GM23338 (cell line): Measurements from ENCODE around the gene MARCHF10. TPM values are rescaled to one million over a fixed set of nuclear protein-coding genes. Genes with fewer than 3 reads are reported as not detected.

Experiments used
- ATAC-seq: fragments of 200-7000 bp; cut with Tn5 transposase; 3 replicates; pipeline ENCODE4 v1.9.1; 2020
- DNase-seq: peaks from one replicate; pipeline ENCODE4 v3.0.0-alpha.2; 2015; ENCODE audit warnings: low spot score
- H2AFZ ChIP-seq: fragments of 200-600 bp; sonication (generic); 2 replicates; pipeline ENCODE4 v1.8.0; 2016; ENCODE audit warnings: antibody characterized with exemption, mild to moderate bottlenecking, moderate library complexity
- H3F3A ChIP-seq: fragments of 200-600 bp; sonication (generic); replicated peaks from 2 replicates; pipeline ENCODE4 v1.8.0; 2017; ENCODE audit warnings: antibody characterized with exemption, mixed run types, low read depth
- H3K27ac ChIP-seq: fragments of 200-600 bp; sonication (generic); 2 replicates; pipeline ENCODE4 v1.6.1; 2016; ENCODE audit warnings: low read depth
- H3K27me3 ChIP-seq: fragments of 200-600 bp; sonication (generic); 2 replicates; pipeline ENCODE4 v1.8.0; 2016; ENCODE audit warnings: mild to moderate bottlenecking, mixed run types, moderate library complexity; ENCODE audit not compliant: insufficient read depth
- H3K36me3 ChIP-seq: fragments of 200-600 bp; sonication (generic); 2 replicates; pipeline ENCODE4 v1.8.0; 2016; ENCODE audit warnings: mild to moderate bottlenecking; ENCODE audit not compliant: insufficient read depth
- H3K4me1 ChIP-seq: fragments of 200-600 bp; sonication (generic); 2 replicates; pipeline ENCODE4 v1.8.0; 2016; ENCODE audit warnings: mild to moderate bottlenecking, moderate library complexity; ENCODE audit not compliant: insufficient read depth
- H3K4me2 ChIP-seq: fragments of 200-600 bp; sonication (generic); 2 replicates; pipeline ENCODE4 v1.7.1; 2017; ENCODE audit warnings: mixed run types
- H3K4me3 ChIP-seq: fragments of 200-600 bp; sonication (generic); 2 replicates; pipeline ENCODE4 v1.6.1; 2016; ENCODE audit warnings: mixed run types
- H3K79me2 ChIP-seq: fragments of 200-600 bp; sonication (generic); replicated peaks from 2 replicates; pipeline ENCODE4 v1.8.0; 2017; ENCODE audit warnings: mild to moderate bottlenecking; ENCODE audit not compliant: insufficient read depth
- H3K9me2 ChIP-seq: fragments of 200-600 bp; sonication (generic); 2 replicates; pipeline ENCODE4 v1.8.0; 2017; ENCODE audit not compliant: insufficient read depth
- H4K20me1 ChIP-seq: fragments of 200-600 bp; sonication (generic); replicated peaks from 2 replicates; pipeline ENCODE4 v1.8.0; 2017; ENCODE audit warnings: mild to moderate bottlenecking; ENCODE audit not compliant: insufficient read depth
- H3K27ac Mint-ChIP-seq: 2 replicates; pipeline ENCODE4 v1.8.0; 2020; ENCODE audit warnings: inconsistent platforms, mild to moderate bottlenecking, moderate library complexity, mixed read lengths
- H3K27me3 Mint-ChIP-seq: 3 replicates; pipeline ENCODE4 v1.8.0; 2022; ENCODE audit warnings: low read depth, mild to moderate bottlenecking, moderate library complexity, mixed read lengths, inconsistent platforms; ENCODE audit not compliant: insufficient read depth, poor library complexity
- H3K36me3 Mint-ChIP-seq: 3 replicates; pipeline ENCODE4 v1.8.0; 2021; ENCODE audit warnings: low read depth, mild to moderate bottlenecking, inconsistent platforms, moderate library complexity, mixed read lengths
- H3K4me1 Mint-ChIP-seq: 3 replicates; pipeline ENCODE4 v1.8.0; 2020; ENCODE audit warnings: mild to moderate bottlenecking, inconsistent platforms, mixed read lengths
- H3K4me3 Mint-ChIP-seq: 3 replicates; pipeline ENCODE4 v1.8.0; 2021; ENCODE audit warnings: moderate library complexity, mild to moderate bottlenecking, inconsistent platforms, mixed read lengths
- H3K9me3 Mint-ChIP-seq: 3 replicates; pipeline ENCODE4 v1.8.0; 2020; ENCODE audit warnings: moderate library complexity, mild to moderate bottlenecking, inconsistent platforms, mixed read lengths
- CREB1 ChIP-seq: fragments of 250-450 bp; sonication (Bioruptor Pico); IDR thresholded peaks from 2 replicates; pipeline ENCODE4 v1.5.0; 2020; ENCODE audit warnings: low read depth, mild to moderate bottlenecking, moderate library complexity
- CTCF ChIP-seq, 2 experiments: fragments of 200-600 bp in 1 of 2; sonication (generic) in 1 of 2; conservative IDR thresholded peaks; 2 replicates each; pipeline versions ENCODE4 v1.5.1 to v1.6.1; 2016 to 2017; ENCODE audit warnings: antibody characterized with exemption in 2 of 2, low read depth in 2 of 2, mild to moderate bottlenecking in 2 of 2, moderate library complexity in 1 of 2
- ETS1 ChIP-seq: IDR thresholded peaks from 2 replicates; pipeline ENCODE4 v1.6.1; 2016; ENCODE audit warnings: antibody characterized with exemption
- EZH2 ChIP-seq: fragments of 200-600 bp; sonication (generic); IDR thresholded peaks from one replicate; pipeline ENCODE4 v1.8.0; 2017; ENCODE audit warnings: antibody characterized with exemption, mild to moderate bottlenecking, low read depth; ENCODE audit not compliant: unreplicated experiment
- EZH2phosphoT487 ChIP-seq: fragments of 200-600 bp; sonication (generic); IDR thresholded peaks from one replicate; pipeline ENCODE4 v1.8.1; 2018; ENCODE audit warnings: antibody characterized with exemption; ENCODE audit not compliant: unreplicated experiment
- JUNB ChIP-seq: IDR thresholded peaks from one replicate; pipeline ENCODE4 v1.6.1; 2016; ENCODE audit warnings: antibody characterized with exemption; ENCODE audit not compliant: unreplicated experiment
- POLR2AphosphoS5 ChIP-seq: IDR thresholded peaks from 2 replicates; pipeline ENCODE4 v1.6.1; 2016; ENCODE audit warnings: antibody characterized with exemption, low read depth
- ZNF331 ChIP-seq: fragments of 250-450 bp; sonication (Bioruptor Pico); IDR thresholded peaks from 2 replicates; pipeline ENCODE4 v1.5.0; 2020; ENCODE audit warnings: low read depth, mild to moderate bottlenecking, moderate library complexity
- polyA plus RNA-seq: library from polyadenylated mRNA; unstranded; fragments of >200 nt; fragmentation: Nextera tagmentation; extraction: Ambion mirVana; gene quantifications from 2 replicates; pipeline ENCODE4 v1.2.1, GENCODE V29; 2016
- total RNA-seq: library from RNA; depleted of rRNA; stranded (reverse); fragments of >200 nt; shearing (Covaris generic); gene quantifications from 2 replicates; pipeline ENCODE4 v1.2.3, GENCODE V29; 2014

Gene MARCHF10
- total and polyA plus RNA-seq, 2 experiments from 2014 or later = 0.50 TPM; not detected in 1

GRCh38 chr17:62720126-62720850, 87.8 kb downstream of the MARCHF10 start:
- Histone ChIP-seq H3K27ac (no peak overlapping the region), H3K4me2 (peak overlapping the region; percentile 27; the same call in 1 of the 2 replicates), H3K9me2 (no peaks in the 10 kb centered on the region), H2AFZ (peak overlapping the region; percentile 96), H3K4me3 (no peak overlapping the region), H3K27me3 (no peaks in the 10 kb centered on the region), H4K20me1 (no peaks in the 10 kb centered on the region), H3K79me2 (no peaks in the 10 kb centered on the region), H3K36me3 (no peaks in the 10 kb centered on the region), H3F3A (no peaks in the 10 kb centered on the region), H3K4me1 (peaks cover 7% of the 10 kb centered on the region)
- Mint-ChIP-seq H3K9me3 (no peaks in the 10 kb centered on the region), H3K27me3 (peaks cover 3% of the 10 kb centered on the region), H3K4me1 (peaks cover 26% of the 10 kb centered on the region), H3K27ac (no peak overlapping the region), H3K4me3 (no peak overlapping the region), H3K36me3 (no peaks in the 10 kb centered on the region)
- DNase-seq (peak; percentile 66), ATAC-seq (peak; percentile 53)
- TF ChIP-seq ETS1 (no peak), CTCF (conservative IDR thresholded peaks at IDR 0.05; ENCODE audit: low read depth in 2 of 2) (peak; percentile 29 to 54)

GRCh38 chr17:62719586-62719985, 88.5 kb downstream of the MARCHF10 start:
- Mint-ChIP-seq H3K27ac (no peak overlapping the region), H3K4me3 (no peak overlapping the region), H3K9me3 (no peaks in the 10 kb centered on the region), H3K27me3 (peaks cover 2% of the 10 kb centered on the region), H3K4me1 (peaks cover 21% of the 10 kb centered on the region), H3K36me3 (no peaks in the 10 kb centered on the region)
- H3K4me3 ChIP-seq = no peak overlapping the region
- no peak overlapping the region for H2AFZ ChIP-seq
- no peaks in the 10 kb centered on the region for H3K36me3 ChIP-seq
- ATAC-seq = no peak
- H3K4me2 ChIP-seq = no peak overlapping the region
- no peaks in the 10 kb centered on the region for H4K20me1 ChIP-seq
- no peak overlapping the region for H3K27ac ChIP-seq
- DNase-seq = no peak
- H3K27me3 ChIP-seq = no peaks in the 10 kb centered on the region
- TF ChIP-seq CREB1 (CRISPR knock-in tag) = no peak
- TF ChIP-seq EZH2 = no peak
- no peak for TF ChIP-seq EZH2phosphoT487
- no peak for TF ChIP-seq JUNB
- no peaks in the 10 kb centered on the region for H3K9me2 ChIP-seq
- no peaks in the 10 kb centered on the region for H3F3A ChIP-seq
- H3K79me2 ChIP-seq = no peaks in the 10 kb centered on the region
- H3K4me1 ChIP-seq = peaks cover 7% of the 10 kb centered on the region

- H3K4me1 Mint-ChIP-seq = peaks cover 12% of the 10 kb centered on the region; the same call in 2 of the 3 replicates
- H4K20me1 ChIP-seq = no peaks in the 10 kb centered on the region
- H3K4me2 ChIP-seq = no peak overlapping the region
- H3K4me1 ChIP-seq = no peaks in the 10 kb centered on the region; the same call in 1 of the 2 replicates
- no peaks in the 10 kb centered on the region for H3K36me3 Mint-ChIP-seq
- H3K79me2 ChIP-seq = no peaks in the 10 kb centered on the region
- ATAC-seq (no peak), DNase-seq (no peak)
- no peak overlapping the region for H2AFZ ChIP-seq
- no peaks in the 10 kb centered on the region for H3K36me3 ChIP-seq
- no peak overlapping the region for H3K4me3 Mint-ChIP-seq
- no peaks in the 10 kb centered on the region for H3F3A ChIP-seq
- H3K9me2 ChIP-seq = no peaks in the 10 kb centered on the region
- no peak overlapping the region for H3K27ac ChIP-seq
- H3K9me3 Mint-ChIP-seq = no peaks in the 10 kb centered on the region
- no peak overlapping the region for H3K27ac Mint-ChIP-seq
- H3K4me3 ChIP-seq = no peak overlapping the region
- TF ChIP-seq CTCF (conservative IDR thresholded peaks at IDR 0.05; ENCODE audit: low read depth in 2 of 2) = no peak
- TF ChIP-seq ZNF331 (CRISPR knock-in tag) = no peak
- no peak for TF ChIP-seq POLR2AphosphoS5
- no peak for TF ChIP-seq CREB1 (CRISPR knock-in tag)
- H3K27me3 Mint-ChIP-seq = peaks cover 2% of the 10 kb centered on the region
- H3K27me3 ChIP-seq = no peaks in the 10 kb centered on the region
These were observed 89.7 kb downstream of the MARCHF10 start for GRCh38 chr17:62718429-62718828.
